ENCODE data around the gene PLEKHA6.

- no peak for TF ChIP-seq CTCF (IDR thresholded peaks at IDR 0.05 in 8 of 11, conservative IDR thresholded peaks at IDR 0.05 in 3 of 11)
- no peak for TF ChIP-seq POLR2A (IDR thresholded peaks at IDR 0.05)
- no peak for TF ChIP-seq POLR2AphosphoS5 (IDR thresholded peaks at IDR 0.05)
These were observed 22.7 kb downstream of the PLEKHA6 start for GRCh38 chr1:204337036-204337429.
